B cell (primary cell): Measurements from ENCODE around the gene MTHFD1.

Experiments used
- CTCF ChIP-seq: fragments of 200-600 bp; IDR thresholded peaks from one replicate; pipeline ENCODE4 v1.8.0; 2022; ENCODE audit warnings: antibody characterized with exemption, mild to moderate bottlenecking
- EZH2 ChIP-seq: IDR thresholded peaks from 2 replicates; pipeline ENCODE4 v1.6.1; 2012; ENCODE audit warnings: borderline replicate concordance, low read depth, mild to moderate bottlenecking, moderate library complexity, low read length; ENCODE audit not compliant: insufficient read depth, poor library complexity, severe bottlenecking

DNA sequence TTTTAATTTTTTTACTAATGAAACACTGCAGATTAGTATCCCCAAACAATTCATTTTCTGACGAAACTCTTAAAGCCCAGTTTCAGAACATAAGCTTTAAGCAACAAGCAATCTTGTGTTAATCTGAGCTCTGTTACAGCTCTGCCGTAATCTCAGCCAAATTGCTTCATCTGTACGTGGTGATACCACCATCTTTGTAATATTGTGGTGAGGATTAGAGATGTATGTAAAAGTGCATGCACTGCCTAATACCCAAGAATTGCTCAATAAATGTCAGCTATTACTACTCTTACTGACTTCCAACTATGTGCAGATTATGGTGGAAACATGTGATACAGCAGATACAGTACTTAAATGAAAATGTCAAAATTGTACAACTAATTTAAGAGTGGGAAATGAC is 78.9 kb downstream of the MTHFD1 start:
- TF ChIP-seq CTCF (no peak), EZH2 (no peak)
